OCI-LY3 (cell line): ENCODE results near the gene HTT.

ENCODE experiments used
- EZH2phosphoT487 ChIP-seq: fragments of 200-600 bp; shearing (Covaris generic); IDR thresholded peaks from 2 replicates; pipeline ENCODE4 v1.6.1; 2018; ENCODE audit warnings: antibody characterized with exemption, mixed run types, low read depth
- TF ChIP-seq, protein P1 (sequence below): fragments of 200-600, 300-600 bp; sonication (generic); IDR thresholded peaks from 2 replicates; pipeline ENCODE4 v1.5.1; 2014; ENCODE audit warnings: antibody characterized with exemption, low read length, low read depth

DNA sequence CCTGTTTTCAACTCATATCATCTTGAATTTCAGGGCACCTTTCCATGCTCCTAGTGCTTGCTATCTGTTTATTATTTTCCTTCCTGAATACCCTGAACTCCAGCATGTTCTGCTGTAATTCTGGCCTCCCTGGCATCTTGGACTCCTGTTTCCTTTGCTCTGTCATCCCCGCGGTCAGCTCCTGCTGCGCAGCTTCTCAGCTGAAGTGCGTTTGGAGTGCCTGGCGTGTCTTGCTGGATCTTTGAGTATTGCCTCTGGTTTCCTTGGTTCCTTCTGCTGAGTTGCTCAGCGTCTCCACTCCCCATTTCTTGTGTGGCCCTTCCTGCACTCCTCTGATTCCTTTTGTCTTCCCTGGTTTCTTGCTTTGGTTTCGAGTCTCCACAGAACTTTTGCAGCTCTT, 84.4 kb downstream of the HTT start:
- TF ChIP-seq, protein P1, sequence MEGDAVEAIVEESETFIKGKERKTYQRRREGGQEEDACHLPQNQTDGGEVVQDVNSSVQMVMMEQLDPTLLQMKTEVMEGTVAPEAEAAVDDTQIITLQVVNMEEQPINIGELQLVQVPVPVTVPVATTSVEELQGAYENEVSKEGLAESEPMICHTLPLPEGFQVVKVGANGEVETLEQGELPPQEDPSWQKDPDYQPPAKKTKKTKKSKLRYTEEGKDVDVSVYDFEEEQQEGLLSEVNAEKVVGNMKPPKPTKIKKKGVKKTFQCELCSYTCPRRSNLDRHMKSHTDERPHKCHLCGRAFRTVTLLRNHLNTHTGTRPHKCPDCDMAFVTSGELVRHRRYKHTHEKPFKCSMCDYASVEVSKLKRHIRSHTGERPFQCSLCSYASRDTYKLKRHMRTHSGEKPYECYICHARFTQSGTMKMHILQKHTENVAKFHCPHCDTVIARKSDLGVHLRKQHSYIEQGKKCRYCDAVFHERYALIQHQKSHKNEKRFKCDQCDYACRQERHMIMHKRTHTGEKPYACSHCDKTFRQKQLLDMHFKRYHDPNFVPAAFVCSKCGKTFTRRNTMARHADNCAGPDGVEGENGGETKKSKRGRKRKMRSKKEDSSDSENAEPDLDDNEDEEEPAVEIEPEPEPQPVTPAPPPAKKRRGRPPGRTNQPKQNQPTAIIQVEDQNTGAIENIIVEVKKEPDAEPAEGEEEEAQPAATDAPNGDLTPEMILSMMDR, result no peak
- no peak for TF ChIP-seq EZH2phosphoT487
